ENCODE measurements around the gene HOXD1.

Gene HOXD1

GRCh38 chr2:176154576-176155252, 33.8 kb upstream of the HOXD1 start:
- DNase-seq, result no peak

DNA sequence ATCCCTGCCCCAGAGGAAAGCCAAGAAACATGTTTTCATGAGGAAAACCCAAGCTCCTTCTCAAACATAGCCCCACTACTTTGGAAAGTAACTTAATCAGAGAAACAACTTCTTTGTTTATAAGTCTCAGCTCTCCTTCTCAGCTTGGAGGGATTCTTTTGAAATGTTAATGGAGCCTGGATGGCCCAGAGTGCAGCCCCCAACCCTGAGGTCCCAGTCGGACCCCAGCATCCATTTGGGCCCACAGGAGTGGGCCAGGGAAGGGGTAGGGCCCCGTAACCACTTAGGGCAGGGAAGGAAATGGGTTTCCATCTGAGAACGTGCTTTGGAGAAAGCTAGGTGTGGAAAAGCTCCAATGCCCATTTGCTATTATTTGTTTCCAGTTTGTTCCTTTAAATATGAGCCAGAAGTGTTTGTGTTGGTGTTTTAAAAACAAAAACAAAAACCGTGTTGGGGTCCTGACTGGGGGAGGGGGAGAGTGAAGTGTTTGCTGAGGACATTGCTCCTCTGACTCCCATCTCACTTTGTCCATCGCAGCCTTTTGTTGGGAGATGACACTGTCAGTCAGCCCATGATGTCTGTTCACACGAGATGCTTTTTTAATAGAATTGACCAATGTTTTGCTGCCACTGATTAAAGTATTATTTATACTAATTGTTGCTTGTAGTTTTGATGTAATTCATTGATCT, 33.0 kb upstream of the HOXD1 start:
- no peak for DNase-seq

DNA sequence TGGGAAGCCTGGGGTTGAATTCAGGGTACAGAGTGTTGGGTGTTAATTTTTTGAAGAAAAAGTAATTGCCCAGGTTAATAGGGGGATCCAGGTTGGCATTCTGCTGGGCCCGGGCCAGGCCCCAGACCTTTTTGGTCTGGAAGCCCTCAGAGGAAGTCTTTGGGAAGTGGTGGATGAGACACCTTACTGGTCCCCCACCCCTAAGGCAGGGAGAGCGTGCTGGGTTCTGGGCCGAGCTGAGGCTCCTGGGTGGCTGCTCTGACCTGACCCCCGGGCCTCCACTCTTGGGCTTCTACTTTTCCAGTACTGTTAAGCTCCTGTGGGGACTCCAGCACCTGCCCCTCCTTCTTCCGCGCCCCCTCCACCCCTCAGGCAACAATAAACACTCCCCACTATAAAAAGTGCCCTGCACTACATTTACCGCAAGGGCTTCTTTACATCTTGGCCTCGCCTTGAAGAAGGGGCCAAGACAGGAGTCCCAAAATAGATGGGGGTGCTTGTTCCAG, 32.1 kb upstream of the HOXD1 start:
- no peak for DNase-seq

- DNase-seq, result no peak
Measured at GRCh38 chr2:176156807-176157498, 31.5 kb upstream of the HOXD1 start, which contains the start of gene HOXD3. Gene HOXD3 (plus strand): TSS chr2:176157307. CDS start chr2:176169115, 11,808 bp downstream.

DNA sequence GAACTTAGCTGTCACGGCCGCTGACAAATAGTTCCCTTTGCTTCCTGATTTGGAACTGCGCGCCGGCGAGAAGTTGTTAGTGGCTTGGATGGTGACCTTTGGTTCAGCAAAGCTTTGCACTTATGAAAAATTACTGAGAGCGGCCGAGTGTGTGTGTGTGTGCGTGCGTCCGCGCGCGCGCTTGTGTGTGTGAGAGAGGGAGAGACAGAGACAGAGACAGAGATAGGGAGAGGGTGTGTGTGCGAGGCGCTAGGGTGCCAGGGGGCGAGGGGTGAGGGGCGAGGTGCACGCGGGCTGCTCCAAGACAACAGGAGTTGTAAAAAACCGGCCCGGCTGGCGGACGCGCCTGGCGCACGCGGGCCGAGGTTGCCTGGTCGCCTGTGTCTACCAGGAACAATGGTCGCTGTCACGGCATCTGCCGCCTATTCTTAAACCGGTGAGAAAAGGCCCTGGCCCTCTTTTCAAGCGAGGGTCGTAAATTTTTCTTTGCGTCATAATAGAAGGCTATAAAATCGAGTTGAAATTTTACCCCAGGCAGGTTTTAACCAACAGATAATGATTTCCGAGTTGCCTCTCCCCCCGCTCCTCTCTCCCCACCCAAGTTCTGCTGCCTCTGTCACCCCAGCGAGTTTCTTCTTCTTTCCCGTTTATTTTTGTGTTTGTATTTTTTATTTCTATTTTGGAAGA, 30.8 kb upstream of the HOXD1 start:
- no peak for DNase-seq

DNA sequence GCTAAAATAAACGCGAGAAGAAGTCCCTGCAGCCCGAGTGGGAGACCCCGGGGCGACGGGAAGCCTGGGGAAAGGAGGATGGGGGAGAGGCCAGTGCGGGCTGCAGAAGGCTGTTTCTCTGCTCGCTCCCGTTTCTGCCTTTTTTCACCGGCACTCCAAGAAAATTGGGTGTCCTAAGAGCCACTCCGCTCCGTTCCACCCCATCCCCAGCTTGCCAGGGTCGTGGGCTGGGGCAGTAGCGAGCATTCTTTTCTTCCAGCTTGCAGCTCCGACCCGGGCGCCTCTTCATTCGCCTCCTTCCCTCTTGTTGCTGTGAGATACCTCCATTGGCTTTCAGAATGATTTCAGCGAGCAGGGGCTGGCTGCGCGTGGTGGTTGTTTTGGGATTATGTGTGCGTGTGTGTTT, 30.3 kb upstream of the HOXD1 start:
- no peak for DNase-seq

DNA sequence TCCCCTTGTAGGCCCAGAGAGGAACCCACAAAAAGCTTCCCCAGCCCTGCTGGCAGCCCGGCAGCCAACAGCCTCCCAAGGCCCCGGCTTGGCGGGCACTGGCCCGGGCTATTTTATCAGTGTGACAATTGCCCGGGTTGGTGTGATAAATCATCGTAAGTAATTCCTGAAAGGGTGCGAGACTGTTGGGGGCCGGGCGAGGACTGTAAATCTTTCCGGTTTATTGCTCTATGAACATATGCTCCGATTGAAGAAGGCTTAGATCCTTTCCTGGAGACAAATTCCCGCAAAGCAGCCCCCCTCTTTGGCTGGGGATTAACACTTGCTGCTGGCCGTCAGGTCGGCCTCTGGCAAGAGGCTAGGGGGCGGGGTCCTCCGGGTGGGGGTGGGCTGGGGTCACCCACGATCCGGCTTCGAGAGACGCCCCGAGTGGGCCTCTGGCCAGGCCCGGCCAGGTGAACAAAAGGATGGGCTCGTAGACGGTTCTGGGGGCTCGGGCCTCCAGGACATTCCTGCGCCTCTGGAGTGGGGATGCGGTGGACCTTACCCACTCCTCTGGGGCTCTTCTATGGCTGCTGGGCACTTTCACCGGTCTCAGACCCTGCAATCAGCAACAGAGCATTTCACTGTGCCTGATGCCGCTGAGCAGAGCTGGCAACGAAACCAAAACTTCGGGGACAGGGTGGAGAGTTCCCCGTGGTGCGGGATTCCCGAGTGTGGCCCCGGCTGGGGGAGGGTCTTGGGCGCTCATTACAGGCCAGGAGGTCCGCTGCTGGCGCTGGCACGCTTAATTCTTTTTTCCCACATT, 29.4 kb upstream of the HOXD1 start:
- DNase-seq, result no peak

DNA sequence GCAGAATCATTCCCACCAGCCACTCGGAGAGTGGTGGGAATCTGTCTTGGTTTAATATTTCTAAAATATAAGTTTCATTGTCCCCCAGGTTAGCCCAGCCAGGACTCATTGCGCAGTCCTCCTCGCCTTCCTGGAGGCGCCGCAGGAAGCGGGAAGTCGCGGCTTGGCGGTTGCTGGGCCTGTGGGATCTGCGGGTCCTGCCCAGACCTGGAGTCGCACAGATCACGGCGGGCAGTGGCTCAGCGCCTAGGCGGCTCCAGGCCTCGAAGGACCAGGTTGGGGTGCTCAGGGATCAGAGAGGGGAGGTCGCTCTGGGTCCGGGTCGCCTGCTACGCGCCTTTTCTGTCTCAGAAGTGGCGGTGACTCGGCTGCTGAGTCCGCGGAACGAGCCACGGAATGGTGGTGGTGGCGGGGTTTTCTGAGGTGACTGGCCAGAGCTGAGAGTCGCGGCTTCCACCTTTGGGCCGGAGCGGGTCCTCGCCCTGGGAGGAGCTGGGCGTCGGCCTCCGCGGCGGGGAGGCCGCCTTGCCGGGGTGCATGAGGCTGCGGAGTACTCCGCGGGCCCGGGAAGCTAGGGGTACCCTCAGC, 28.7 kb upstream of the HOXD1 start:
- no peak for DNase-seq

DNA sequence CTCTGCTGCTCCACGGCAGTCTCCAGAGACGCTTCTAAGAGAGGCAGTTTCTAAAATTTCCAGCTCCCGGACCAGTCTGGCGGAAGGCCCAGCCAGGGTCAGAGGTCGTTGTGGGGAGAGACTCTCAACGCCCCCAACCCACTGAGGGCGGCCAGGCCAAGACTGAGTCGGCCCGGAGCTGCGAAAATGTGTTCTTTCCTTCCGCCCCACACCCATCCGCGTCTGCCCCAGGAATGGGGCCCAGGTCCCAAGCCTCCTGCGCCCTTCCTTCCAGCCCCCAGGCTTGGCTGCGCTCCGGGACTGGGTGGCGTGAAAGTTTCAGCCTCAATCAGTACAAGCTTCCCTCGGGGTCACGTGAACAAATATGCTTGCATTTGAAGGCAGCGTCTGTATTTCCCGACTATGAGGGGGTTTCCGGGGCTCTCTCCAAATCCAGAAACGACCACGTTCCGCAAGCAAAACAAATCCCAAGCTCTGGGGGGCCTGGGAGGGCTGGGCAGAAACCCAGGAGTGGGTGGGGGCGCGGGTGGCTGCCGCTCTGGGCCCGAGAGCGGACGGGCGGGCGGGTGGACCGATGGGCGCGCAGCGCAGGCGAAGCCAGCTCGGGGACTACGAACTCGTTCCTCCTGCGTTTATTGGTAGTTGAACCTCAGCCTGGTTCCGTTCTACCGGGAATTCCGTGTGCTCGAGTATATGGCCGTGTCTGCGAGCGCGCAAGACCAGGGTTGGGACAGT, 28.1 kb upstream of the HOXD1 start:
- no peak for DNase-seq

- DNase-seq, result no peak
Measured at GRCh38 chr2:176160986-176161824, 27.3 kb upstream of the HOXD1 start.

GRCh38 chr2:176161825-176162626, 26.4 kb upstream of the HOXD1 start:
- no peak for DNase-seq

- no peak for DNase-seq
Measured at GRCh38 chr2:176162911-176163671, 25.4 kb upstream of the HOXD1 start.

- DNase-seq, result no peak
Measured at GRCh38 chr2:176163672-176164056, 24.8 kb upstream of the HOXD1 start.

- no peak for DNase-seq
Measured at GRCh38 chr2:176164201-176164600, 24.3 kb upstream of the HOXD1 start.

- DNase-seq, result no peak
Measured at GRCh38 chr2:176164611-176165369, 23.7 kb upstream of the HOXD1 start.

- no peak for DNase-seq
Measured at GRCh38 chr2:176165370-176166050, 23.0 kb upstream of the HOXD1 start.

DNA sequence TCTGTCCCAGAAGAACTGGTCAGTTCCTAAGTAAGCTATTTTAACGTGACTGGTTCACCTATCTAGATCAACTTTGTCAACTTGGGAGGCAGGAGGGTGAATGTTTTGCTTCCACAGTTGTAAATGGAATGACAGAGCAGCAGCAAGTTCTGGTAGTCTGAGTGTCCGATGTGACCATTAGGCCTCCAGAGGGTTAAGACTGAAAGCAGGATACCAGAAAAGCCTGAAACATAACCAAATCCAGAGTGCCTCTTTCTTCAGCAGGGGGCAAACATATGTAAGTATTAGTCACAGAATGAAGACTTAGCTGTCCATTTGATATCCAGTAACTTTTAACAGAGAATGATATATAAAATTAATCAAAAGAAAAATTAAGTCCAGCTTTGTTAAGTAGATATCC, 22.2 kb upstream of the HOXD1 start:
- DNase-seq, result no peak
